Measurements from ENCODE around the gene GSTK1. TPM values are rescaled to one million over a fixed set of nuclear protein-coding genes. Genes with fewer than 3 reads are reported as not detected.
"Not testable (repeated sequence)": the region's sequence is repeated elsewhere in the genome, so short reads cannot be mapped to it uniquely, and the experiment has no call there.

The GSTK1 gene
- polyA plus RNA-seq, 1 donor = 85.2 TPM

DNA sequence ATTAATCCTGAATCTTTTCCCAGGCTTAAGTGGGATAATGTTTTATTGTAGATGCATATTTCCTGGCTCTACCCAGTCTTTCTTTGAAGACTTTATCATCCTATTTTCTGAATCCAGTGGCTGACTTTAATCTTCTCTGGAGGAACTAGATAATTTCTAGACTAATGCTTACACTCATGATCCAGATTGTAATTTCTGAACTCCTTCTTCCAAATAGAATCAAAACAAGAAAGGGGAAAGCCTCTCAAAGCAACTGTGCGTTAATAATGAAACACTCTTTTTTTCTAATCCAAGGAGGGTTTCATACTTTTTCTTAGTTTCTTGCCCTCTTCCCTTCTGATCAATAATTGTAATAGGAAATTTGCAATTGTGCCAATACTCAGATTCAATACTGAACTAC is 8.0 kb downstream of the GSTK1 start:
- no peak for DNase-seq (ENCODE audit: low read depth)

DNA sequence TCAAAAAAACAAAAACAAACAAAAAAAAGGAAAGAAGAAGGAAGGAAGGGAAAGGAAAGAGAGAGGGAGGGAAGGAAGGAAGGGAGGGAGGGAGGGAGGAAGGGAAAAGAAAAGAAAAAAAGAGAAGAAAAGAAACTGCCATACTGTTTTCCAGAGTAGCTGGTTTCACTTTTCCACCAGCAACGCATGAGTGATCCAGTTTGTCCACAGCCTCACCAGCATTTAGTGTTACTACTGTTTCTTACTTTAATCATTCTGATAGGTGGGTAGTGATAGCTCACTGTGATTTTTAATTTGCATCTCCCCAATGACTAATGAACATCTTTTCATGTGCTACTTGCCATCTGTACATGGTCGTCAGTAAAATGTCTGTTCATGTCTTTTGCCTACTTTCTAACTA is 9.6 kb downstream of the GSTK1 start:
- DNase-seq (ENCODE audit: low read depth) = no peak

DNA sequence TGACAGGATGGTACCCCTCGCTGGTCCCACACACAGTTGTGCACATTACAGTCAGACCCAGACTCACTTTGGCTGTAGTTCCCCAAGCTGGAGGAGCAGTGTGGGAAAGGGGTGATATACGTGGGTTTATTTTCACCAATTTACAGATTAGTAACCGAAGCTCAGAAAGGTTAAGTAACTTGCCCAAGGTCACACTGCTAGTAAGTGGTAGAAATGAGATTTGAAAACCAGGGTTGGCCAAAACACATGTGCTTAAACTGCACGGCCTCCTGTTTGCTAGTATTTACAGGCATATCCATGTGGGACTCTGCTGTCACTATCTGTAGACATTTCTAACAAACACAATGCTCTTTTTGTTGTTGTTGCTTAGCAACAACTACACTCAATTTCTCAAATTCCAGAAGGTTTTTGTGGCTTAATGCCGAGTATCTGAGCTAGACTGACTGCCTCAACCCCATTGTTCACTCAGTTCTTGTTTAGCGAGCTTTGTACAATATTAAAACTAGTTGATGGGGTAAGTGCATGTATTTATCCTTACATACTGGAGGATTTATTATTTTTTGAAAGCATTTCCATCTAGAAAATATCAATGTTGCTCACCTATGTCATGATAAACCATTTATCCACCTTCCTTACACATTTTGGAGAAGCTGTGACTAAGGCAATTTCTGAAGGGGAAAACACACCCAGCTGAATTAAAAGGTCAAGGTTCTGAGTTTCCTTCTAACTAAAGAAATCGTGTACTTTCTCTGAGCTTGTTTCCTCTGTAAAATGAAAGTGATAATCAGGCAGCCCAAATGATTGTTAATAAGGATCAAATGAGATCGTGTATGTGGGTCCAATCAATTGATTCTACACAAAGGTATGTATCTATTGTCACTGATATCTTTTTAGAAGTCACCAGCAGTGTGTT is 16.2 kb downstream of the GSTK1 start:
- peak; percentile 83 for DNase-seq (ENCODE audit: low read depth)

DNA sequence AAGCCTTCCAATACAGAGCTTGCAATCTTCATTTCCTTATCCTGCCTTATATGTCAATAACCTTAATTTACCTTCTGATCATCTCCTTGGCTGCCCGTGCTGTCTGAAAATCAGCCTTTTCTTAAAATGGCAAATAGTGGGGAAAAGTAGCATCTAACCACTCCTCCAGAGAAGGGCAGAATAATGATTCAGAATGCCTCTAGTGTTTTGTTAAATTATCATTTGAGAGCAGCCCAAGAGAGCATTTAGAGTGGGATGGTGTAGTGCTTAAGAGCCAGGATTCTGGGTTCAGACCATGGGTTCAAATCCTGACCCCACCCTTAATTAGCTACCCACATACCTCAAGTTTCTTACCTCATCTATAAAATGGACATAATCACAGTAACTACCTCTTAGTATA is 16.9 kb downstream of the GSTK1 start:
- no peak for DNase-seq (ENCODE audit: low read depth)

DNA sequence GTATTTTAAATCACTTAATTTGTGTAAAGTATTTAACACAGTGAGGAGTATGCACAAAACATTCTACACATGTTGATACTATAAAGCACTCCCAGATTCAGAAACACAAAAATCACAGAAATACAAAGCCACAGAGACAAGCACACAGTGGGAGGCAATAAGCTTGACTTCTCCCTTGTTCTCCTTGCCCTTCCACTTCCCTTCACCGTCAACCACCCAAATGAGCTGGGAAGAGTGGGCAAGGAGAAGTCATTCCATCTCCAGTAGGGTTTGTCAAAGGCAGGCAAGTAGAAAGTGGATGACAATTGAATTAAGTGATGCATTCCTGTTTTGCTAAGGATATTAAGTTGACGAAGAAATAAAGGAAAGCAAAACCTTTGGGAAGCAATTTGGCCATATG is 17.3 kb downstream of the GSTK1 start:
- DNase-seq (ENCODE audit: low read depth) = no peak

DNA sequence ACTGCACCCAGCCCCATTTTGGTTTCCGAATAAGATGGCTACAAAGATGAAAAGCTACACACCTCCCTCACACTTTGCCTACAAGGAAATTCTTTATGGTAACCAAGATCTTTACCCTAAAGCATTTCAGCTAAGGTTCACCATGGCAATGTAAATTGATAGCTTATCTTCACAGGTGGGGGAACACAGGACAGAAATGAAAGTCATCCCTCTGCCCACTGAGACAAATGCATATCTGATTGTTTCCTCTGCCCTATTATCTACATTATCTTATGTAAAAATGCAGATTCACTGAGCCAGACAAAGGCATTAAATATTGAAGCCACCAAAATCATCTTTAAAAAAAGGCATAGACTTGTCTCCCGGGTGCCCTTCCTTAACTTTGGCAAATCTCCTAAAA is 18.3 kb downstream of the GSTK1 start:
- no peak for DNase-seq (ENCODE audit: low read depth)

DNA sequence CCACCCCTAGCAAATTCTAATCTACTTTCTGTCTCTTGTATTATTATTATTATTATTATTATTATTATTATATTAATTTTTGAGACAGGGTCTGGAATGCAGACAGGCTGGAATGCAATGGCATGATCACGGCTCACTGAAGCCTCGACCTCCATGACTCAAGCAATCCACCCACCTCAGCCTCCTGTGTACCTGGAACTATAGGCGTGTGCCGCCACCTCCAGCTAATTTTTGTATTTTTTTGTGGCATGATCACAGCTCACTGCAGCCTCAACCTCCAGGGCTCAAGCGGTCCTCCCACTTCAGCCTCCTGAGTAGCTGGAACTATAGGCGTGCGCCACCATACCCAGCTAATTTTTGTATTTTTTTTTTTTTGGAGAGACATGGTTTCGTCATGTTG is 18.9 kb downstream of the GSTK1 start:
- DNase-seq (ENCODE audit: low read depth) = no peak

DNA sequence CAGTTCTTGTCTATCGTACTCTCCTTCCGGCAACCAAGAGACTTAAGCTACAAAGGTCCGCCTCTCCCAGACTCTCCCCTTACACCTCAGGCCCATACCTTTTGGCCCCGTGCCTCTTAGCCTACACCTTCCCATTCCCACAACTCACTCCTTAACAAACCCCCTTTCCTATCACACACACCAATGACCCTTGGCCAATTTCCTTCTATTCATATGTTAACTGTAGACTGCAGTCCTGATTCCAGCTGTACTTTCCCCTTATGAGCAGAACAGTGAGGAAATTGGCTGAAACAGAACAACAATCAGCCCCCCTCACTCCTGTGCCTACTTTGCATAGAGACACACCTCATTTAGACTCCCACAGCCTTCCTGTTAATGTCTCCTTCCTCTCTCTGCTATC is 20.1 kb downstream of the GSTK1 start:
- no peak for DNase-seq (ENCODE audit: low read depth)

DNA sequence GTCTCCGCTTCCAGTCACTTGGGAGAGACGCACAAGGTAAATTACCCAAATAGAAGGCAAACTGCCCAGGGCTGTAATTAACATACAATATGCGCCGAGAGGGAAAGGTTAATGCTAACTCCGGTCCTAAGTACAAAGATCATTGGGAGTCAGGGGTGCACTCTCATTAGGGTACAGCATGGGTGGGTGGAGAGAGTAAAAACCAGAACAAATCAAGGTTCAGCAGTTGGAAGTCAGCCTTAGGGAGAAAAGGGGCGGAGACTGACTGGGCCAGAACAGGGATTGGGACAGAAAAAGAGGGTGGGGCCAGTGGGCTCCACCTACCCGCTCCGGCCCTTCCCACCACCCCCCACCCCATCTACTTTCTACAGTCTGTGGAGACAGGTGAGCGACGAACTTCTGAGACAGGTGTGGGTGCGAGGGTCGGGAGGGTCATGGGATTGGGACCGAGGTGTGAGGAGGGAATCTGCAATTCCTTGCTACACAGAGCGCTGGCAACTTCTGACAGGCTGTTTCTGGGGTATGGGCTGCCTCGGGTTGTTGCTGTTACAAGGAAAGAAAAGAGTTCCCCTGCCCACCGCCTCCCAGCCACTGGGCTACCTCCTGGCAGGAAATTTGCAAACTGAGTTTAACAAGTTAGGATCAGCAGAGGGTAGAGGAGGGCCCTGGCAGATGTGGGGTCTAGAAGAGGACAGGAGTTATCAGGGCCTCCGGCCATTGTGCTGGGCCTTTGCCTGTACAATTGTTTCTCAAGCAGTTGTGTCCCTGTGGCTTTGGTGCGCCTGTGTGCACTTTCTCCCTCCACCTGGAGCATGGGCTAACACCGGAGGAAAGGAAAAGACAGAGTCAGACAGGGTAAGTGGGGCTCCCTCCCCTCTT is 21.6 kb downstream of the GSTK1 start, which contains the start of gene TMEM139:
TSS of gene TMEM139 (plus strand) at position 368 of the 879 bp plus-strand sequence. CDS start 1,000 bp downstream, outside the sequence.
- DNase-seq (ENCODE audit: low read depth) = no peak

DNA sequence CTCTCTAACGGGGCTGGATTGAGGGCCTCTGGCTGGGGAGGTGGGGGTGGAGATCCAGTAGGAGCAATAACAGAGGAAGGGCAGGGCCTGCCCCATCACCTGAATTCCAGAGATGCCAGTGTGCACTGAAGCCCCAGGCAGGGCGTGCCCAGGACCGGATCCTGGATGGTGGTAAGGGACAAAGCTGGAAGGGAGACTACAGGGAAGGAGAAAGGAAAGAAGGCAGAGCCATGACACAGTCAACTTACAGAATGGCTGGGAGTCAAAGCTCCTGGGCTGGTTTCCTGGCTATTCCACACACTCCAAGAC is 22.2 kb downstream of the GSTK1 start:
- DNase-seq (ENCODE audit: low read depth) = no peak

DNA sequence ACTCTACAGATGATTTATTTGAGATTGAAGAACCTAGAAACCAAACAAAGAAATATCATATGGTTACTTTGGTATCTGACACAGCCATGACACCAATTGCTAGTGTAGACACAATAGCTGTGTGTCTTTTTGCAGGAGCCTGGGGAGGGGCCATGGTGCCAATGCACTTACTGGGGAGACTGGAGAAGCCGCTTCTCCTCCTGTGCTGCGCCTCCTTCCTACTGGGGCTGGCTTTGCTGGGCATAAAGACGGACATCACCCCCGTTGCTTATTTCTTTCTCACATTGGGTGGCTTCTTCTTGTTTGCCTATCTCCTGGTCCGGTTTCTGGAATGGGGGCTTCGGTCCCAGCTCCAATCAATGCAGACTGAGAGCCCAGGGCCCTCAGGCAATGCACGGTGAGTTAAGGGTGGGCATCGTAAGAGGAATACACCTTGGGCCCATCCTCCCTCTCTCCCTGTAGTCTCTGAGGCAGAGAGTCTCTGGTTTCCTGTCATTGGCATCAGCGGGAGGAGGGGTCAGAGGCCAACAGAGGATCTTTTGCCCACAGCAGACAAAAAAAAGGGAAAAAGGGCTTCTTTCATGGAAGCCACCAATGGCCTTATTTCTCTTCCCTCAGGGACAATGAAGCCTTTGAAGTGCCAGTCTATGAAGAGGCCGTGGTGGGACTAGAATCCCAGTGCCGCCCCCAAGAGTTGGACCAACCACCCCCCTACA is 22.7 kb downstream of the GSTK1 start:
- DNase-seq (ENCODE audit: low read depth) = no peak

DNA sequence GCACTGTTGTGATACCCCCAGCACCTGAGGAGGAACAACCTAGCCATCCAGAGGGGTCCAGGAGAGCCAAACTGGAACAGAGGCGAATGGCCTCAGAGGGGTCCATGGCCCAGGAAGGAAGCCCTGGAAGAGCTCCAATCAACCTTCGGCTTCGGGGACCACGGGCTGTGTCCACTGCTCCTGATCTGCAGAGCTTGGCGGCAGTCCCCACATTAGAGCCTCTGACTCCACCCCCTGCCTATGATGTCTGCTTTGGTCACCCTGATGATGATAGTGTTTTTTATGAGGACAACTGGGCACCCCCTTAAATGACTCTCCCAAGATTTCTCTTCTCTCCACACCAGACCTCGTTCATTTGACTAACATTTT is 23.3 kb downstream of the GSTK1 start:
- DNase-seq (ENCODE audit: low read depth) = no peak

DNA sequence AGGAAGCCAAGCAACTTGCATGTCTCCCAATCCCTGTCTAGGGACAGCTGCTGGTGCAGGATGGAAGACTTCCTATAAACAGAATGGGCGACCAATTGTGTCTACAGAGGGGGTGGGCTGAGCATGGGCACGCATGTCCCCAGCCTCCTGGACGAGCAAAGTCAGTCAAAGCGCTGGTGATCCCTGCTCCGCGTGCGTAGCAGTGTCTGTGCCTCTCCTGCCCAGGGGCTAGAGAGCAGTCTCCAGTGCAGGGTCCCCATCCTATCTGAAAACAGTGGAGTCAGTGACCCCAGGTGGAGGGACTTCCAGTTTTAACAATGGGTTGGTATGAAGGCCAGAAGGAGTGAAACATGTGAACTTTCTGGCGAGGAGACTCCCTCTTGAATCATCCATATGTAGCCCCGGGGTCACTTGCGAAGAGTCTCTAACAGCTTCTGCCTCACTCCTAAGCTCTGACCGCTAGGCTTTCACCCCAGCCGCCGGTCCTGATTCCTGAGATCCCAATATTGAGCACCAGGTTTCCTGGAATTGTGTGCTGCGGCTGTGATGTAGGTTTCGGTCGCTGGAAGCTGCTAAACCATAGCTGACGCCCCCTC is 24.2 kb downstream of the GSTK1 start:
- no peak for DNase-seq (ENCODE audit: low read depth)

DNA sequence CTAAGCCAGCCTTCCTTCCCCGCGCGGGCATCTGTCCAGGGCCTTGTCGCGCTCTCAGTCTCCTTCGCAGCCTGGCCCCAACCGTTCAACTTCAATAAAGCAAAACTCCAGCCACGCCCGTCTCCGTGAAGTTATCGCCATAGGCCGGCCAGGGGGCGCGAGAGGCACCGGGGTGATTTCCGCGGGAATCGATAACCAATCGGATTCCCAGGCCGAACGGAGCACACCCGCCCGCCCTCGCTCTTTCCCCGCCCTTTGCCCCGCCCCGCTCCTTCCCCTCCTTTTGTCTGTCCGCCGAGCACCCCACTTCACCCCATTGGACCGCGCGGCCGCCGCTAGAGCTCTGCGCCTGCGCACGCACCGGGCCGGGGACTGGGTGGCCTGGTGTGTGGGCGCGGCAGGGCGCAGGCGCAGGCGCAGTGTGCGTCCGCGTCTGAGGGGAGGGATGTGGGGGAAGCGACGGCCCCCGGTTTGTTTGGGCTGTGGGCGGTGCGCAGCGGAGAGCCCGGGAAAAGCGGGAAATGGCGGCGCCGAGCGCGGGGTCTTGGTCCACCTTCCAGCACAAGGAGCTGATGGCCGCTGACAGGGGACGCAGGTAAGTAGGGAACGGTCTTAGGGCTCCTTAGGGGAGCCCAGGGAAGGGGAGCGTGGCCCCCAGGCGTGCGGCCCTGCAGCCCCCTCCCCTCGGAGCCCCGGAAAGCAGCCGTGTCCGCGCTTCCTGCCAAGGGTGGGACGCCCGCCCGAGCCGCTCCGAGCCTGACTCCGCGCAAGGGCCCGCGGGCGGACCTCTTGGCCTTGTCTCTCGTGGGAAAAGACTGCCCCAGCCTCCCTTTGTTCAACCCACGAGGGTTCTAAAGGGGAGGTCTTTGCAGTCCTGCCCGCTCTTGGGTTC is 24.9 kb downstream of the GSTK1 start, which contains the start of gene CASP2:
TSS of gene CASP2 (plus strand) at position 417 of the 892 bp plus-strand sequence. CDS start at position 522, 105 bp downstream.
- DNase-seq (ENCODE audit: low read depth) = peak; percentile 82

DNA sequence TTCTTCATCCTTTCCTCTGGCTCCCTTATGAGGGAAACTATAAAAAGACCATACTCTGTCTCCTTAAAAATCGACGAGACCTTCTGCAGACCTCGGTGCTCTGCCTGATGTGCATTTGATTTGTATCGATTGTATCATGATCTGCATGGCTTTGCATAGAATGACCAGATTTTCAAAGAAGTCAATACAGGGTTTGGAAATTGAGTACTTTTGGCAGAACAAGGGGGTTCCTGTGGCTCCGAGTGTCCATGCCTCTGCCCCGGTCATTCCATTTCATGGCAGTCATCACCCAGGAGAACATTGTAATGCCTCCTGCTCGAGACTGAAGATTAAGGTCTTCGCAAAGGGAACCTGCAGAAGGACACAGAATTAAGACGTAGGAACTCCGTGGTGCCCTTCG is 25.6 kb downstream of the GSTK1 start:
- DNase-seq (ENCODE audit: low read depth) = no peak

DNA sequence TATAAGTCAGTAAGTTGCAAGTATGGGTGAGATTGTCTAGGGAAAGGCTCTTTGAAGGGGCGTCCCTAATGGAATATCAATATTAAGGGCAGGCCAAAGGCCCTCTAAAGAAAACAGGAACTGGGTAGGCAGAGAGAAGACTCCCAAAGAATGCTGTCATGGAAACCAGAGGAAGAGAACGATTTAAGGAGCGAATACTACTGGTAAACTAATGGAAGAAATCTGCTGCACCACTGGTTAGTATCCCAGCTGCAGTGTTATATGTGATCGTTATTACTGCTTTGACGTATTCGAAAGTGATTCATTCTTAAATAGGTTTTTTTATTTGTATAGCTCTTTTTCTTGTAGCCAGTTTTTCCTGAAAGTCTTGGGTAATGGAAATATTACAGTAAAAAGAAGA is 26.2 kb downstream of the GSTK1 start:
- DNase-seq (ENCODE audit: low read depth) = no peak

DNA sequence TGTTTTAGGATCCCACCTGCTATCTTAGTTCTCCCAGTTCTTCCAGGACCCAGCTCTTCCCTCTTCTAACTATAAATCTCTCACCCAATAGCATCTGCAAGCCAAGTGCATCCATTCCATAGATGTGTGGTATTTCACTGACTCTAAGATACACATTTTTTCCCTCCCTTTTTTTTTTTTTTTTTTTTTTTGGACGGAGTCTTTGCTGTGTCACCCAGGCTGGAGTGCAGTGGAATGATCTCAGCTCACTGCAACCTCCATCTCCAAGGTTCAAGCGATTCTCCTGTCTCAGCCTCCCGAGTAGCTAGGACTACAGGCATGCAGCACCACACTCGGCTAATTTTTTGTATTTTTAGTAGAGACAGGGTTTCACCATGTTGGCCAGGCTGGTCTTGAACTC is 26.6 kb downstream of the GSTK1 start:
- DNase-seq (ENCODE audit: low read depth) = not testable (repeated sequence)

DNA sequence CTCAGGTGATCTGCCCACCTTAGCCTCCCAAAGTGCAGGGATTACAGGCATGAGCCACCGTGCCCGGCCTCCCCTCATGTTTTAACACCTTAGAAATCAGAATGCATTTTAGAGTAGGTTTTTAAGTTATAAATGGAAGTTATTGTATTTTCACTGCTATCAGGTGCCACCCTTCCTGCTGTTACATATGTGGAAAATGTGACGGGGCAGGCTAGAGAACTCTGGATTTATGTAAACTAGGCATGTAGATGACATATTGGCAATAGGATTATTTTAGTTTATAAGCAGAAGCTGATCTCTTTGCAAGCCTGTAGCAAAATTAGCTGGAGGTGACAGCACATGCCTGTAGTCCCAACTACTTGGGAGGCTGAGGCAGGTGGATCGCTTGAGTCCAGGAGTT is 27.1 kb downstream of the GSTK1 start:
- DNase-seq (ENCODE audit: low read depth) = no peak

DNA sequence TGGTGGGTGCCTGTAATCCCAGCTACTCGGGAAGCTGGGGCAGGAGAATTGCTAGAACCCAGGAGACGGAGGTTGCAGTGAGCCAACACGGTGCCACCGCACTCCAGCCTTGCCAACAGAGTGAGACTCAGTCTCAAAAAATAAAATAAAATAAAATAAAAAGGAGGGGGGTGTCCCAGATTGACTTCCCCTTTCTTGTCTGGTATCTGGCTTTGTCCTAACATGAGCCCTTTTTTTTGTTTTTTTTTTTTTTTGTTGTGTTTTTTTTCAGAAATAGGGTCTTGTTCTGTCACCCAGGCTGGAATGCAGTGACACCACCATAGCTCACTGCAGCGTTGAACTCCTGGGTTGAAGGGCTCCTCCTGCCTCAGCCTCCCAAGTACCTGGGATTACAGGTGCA is 29.6 kb downstream of the GSTK1 start:
- no peak for DNase-seq (ENCODE audit: low read depth)

DNA sequence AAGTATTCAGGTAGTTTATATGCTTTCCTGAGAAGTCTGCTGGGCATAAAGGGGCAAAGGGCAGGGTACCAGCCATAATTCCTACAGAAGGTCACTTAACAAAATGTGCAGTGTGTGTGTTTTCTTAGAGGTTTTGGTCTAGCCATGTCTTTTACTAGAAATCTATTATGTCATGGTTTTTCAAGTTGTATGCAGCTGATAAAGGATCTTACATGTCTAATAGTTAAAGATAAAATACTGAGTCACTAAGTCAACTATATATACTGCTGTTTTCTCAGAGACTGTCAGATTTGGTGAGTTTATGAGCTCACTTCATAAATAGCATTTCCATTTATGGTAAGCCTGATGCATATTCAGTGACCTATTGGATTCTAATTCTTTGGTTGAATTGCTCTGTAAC is 32.6 kb downstream of the GSTK1 start:
- no peak for DNase-seq (ENCODE audit: low read depth)

DNA sequence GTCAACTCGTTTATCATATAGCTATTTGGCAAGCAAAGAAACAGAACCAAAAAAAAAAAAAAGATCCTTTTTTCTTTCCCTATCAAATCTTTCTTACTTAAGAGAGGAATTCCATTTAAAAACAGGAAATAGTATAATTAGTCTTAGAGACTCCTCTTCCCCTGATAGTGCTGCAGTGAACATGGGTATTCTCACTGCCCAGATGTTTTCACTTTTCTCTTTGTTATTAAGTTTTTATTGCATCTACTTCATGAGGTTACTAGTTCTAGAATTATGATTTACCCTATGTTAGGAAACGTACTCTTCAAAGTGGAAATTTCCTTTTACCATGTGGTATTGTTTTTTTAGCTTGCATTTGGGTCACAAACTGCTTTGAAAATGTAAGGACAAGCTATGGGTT is 33.4 kb downstream of the GSTK1 start:
- DNase-seq (ENCODE audit: low read depth) = no peak

Data from forelimb muscle (tissue), 1 donor.